Motor neuron (in vitro differentiated cells): ENCODE measurements around the gene ETFDH. TPM values are rescaled to one million over a fixed set of nuclear protein-coding genes. Genes with fewer than 3 reads are reported as not detected.
"Not testable (repeated sequence)": the region's sequence is repeated elsewhere in the genome, so short reads cannot be mapped to it uniquely, and the experiment has no call there.

ENCODE experiments used
- ATAC-seq, 8 experiments: fragments of 200-7000 bp; cut with Tn5 transposase; replicated peaks in 6 of 8; 2 replicates each; pipeline ENCODE4 v1.8.0; 2021; ENCODE audit warnings: mild to moderate bottlenecking in 8 of 8, moderate library complexity in 8 of 8
- H3K27ac ChIP-seq, 2 donors: fragments of 250-450 bp; sonication (Bioruptor Pico); 2 replicates each; pipeline ENCODE4 v1.9.0; 2021; ENCODE audit warnings: antibody characterized with exemption in 2 of 2, mild to moderate bottlenecking in 2 of 2, moderate library complexity in 1 of 2
- H3K4me1 ChIP-seq, 2 donors: fragments of 250-450 bp; sonication (Bioruptor Pico); replicated peaks in 1 of 2; 2 replicates each; pipeline ENCODE4 v1.6.1; 2021; ENCODE audit warnings: antibody characterized with exemption in 2 of 2, mild to moderate bottlenecking in 2 of 2, moderate library complexity in 1 of 2
- H3K4me3 ChIP-seq, 5 donors: fragments of 250-450 bp; sonication (Bioruptor Pico); 2 replicates each; pipeline ENCODE4 v1.9.0; 2021; ENCODE audit warnings: antibody characterized with exemption in 5 of 5, mild to moderate bottlenecking in 5 of 5, moderate library complexity in 4 of 5
- WGBS, 10 experiments: fragments of 450-650 bp; shearing (Covaris generic); methylation state at CpG; one replicate each; pipeline ENCODE4 v1.0.0; 2022; 5-methylcytosine and 5-hydroxymethylcytosine counted together
- in situ Hi-C, 9 experiments: fragments of 400-800 bp; cut with MboI; loops; one replicate each; pipeline ENCODE4 v1.15.0; 2021; ENCODE audit warnings: low sequenced_read_pairs in 9 of 9, low pct_unique_long_range_greater_than_20kb in 2 of 9; ENCODE audit not compliant: unreplicated experiment in 9 of 9
- total RNA-seq, 8 experiments: library from RNA; unstranded; fragments of 300-600 nt; gene quantifications; 2 replicates each; pipeline versions ENCODE4 v1.2.3 to v1.2.4, GENCODE V29; 2022

Gene ETFDH
- total RNA-seq, result 10 to 100 TPM in 7 of 8 experiments, 1 to 10 TPM in 1; 8.1 to 28.9 (median 22.5) TPM

DNA sequence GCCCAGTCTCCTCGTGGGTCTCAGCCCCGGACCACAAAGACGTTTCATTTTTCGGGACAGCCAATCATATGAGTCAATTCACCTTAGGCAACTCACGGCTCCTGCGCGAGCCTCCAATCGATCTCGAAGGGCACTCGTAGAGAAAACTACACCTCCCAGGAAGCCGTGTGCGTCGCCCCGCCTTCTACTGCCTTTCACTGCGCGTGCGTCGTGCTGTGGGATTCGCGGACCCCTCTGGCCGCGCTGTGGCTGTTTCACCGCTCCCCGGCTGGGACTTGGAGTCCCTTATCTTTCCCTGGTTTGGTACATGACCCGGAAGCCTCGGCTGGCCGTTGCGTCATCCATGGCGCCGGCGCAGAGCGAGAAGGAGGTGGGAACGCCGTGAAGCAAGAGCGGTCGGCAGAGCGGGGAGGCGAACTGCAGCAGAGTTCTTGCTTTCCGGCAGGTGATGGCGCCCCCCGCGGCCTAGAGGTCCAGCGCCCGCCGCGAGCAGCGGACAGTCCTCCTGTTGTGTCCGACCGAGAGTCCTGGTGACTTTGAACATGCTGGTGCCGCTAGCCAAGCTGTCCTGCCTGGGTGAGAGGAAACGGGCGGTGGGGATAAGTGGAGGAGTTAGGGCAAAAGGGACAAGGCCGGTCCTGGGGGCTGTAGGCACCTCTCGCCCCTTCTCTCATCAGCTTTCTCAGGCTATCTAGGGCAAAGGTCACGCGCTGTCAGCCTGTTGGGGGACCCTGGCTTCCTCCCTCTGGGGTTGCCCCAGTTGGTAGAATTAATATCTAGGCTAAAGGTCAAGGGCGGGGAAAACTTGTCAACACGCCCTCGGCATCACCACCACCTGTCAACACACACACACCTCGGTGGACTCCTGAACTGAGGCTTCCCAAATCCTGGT is at the start of gene ETFDH:
Gene ETFDH, plus strand, starts transcription at position 382 of the 892 bp plus-strand sequence. Its CDS starts 161 bp downstream, at position 543.
- WGBS, 10 experiments, result 0 to 2% (median 0%) methylated on average over 2 to 21 of the region's 60 CpGs; no CpG with 5 or more reads in 3 of the 10 experiments
- peaks cover 3 to 12% of the 10 kb centered on the region in 2 donors for H3K4me1 ChIP-seq
- peak within 1 kb of the TSS; percentile 59 to 87 (median 74) for H3K4me3 ChIP-seq
- peak; percentile 85 to 93 (median 90) for ATAC-seq
- in situ Hi-C loops, result no loop called here
- H3K27ac ChIP-seq, result peak within 1 kb of the TSS; percentile 61 to 85

DNA sequence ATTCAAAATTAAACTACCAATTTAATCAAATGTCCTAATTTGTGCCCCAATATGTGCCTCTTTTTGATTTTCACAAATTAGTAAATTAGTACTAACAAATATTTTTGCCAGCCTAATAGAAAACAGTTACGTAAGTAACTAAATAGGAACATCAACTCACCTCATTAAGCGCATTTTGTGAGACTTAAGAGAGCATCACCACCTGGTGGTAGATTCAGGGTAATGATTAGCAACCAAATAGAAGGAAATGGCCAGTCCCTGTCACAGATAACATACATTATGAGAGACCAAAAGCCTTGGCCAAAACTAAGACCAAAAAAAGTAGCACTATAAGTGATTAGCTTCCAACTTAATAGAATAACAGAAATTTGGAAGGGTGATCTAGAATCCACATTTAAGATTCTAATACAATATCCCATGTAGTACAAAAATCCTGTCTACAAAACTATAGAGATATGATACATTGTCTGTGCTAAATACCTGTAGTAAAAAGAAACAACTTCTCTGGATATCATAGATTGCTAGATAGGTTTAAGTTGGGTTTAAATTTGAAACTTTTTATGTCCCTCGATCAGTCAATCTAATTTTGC is 47.1 kb upstream of the ETFDH start:
- Histone ChIP-seq H3K4me3 (no peak overlapping the region), H3K27ac (no peak overlapping the region), H3K4me1 (peaks cover 0 to 8% of the 10 kb centered on the region in 2 donors)
- peak in 5 of 8 experiments; percentile 54 to 64 (median 61) for ATAC-seq
- 0 to 56% (median 29%) methylated on average over 1 to 3 of the region's 3 CpGs for WGBS, 10 experiments
- in situ Hi-C loops, result loop anchor here in 7 of 9 experiments (10.0 to 25.0 kb wide), 5 partner anchors 220 to 613 kb away; no protein-coding TSS in a partner anchor

DNA sequence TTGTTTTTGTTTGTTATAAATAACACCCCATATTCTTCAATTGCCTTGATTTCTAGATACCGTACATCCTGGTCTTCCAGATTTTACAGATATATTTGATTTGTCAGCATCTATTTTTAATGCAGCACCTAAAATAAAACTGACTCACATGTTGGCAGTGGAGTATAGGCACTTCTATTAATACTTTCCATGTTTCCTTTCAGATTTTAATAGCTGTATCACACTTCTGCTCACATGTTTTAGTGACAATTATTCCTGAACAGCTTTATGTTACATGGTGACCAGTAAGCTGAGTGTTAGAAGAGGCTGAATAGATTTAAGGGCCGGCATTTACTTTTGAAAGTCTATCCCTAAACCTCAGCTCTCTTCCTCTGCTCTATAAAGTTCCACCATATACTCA is 46.6 kb upstream of the ETFDH start:
- in situ Hi-C loops, result loop anchor here in 5 of 9 experiments (10.0 to 25.0 kb wide), 4 partner anchors 221 to 371 kb away; no protein-coding TSS in a partner anchor
- no peak overlapping the region for H3K27ac ChIP-seq
- H3K4me1 ChIP-seq, result peaks cover 0 to 8% of the 10 kb centered on the region in 2 donors
- no peak overlapping the region for H3K4me3 ChIP-seq
- WGBS, 10 experiments, result 33 to 100% (median 61%) methylated on average over 1 to 2 of the region's 2 CpGs
- ATAC-seq, result no peak

DNA sequence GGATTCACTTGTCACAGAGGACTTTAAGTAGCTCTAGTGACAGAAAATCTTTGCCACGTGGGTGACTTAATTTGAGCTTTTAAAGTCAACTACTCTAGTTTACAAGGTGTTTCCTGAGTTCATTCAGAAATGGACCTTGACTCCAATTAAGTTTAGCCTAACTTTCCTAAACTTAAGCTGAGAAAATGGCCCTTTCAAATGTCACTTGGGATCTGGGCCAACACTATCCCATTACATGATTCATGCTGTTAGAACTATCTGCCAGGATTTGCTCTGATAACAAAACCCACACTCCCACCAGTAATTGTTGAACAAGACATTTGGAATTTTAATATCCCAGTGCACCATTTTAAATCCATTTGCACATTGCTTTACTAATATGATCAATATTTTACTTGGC is 41.2 kb upstream of the ETFDH start:
- 0 to 100% (median 60%) methylated on average over 1 of the region's 1 CpG; no CpG with 5 or more reads in 3 of the 10 experiments for WGBS, 10 experiments
- no peak overlapping the region for H3K4me3 ChIP-seq
- in situ Hi-C loops, result loop anchor here in 2 of 9 experiments (25.0 kb wide), 1 partner anchor 369 kb away; no protein-coding TSS in a partner anchor
- no peak for ATAC-seq
- no peak overlapping the region for H3K27ac ChIP-seq
- peaks cover 0 to 8% of the 10 kb centered on the region in 2 donors for H3K4me1 ChIP-seq

DNA sequence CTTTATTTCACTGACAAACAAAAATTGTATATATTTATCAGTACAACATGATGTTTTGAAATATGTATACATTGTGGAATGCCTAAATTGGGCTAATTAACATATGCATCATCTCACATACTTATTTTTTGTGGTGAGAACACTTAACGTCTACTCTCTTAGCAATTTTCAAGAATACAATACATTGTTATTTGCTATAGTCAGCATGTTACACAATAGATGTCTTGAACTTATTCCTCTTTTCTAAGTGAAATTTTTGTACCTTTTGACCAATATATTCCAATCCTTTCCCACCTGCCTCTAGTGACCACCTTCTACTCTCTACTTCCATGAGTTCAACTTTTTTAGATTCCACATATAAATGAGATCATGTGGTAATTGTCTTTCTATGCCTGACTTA is 35.5 kb upstream of the ETFDH start:
- WGBS, 10 experiments, result 29 to 100% (median 66%) methylated on average over 1 of the region's 1 CpG; no CpG with 5 or more reads in 4 of the 10 experiments
- no peaks in the 10 kb centered on the region for H3K4me1 ChIP-seq
- H3K4me3 ChIP-seq, result no peak overlapping the region
- ATAC-seq, result no peak
- H3K27ac ChIP-seq, result no peak overlapping the region
- in situ Hi-C loops, result loop anchor here in 2 of 9 experiments (25.0 kb wide), 1 partner anchor 374 kb away; no protein-coding TSS in a partner anchor

DNA sequence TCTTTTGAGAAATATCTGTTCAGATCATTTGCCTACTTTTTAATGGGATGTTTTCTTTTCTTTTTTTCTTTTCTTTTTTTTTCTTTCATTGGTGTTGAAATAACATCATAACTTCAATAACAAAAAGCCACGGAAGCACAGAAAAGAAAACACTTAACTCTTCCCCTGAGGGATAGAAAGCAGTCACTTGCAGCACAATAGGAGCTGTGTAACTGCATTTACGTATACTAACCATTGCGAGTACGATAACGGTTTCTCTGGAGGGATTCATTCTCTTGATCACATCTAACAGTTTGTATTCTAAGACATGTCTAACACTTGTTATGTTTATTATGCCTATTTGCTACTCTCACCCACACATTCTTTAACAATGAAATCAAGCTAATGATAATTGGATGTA is 27.7 kb upstream of the ETFDH start:
- ATAC-seq, result no peak
- Histone ChIP-seq H3K4me1 (no peaks in the 10 kb centered on the region), H3K27ac (no peak overlapping the region), H3K4me3 (no peak overlapping the region)
- in situ Hi-C loops, result loop anchor here in 2 of 9 experiments (25.0 kb wide), 1 partner anchor 382 kb away; no protein-coding TSS in a partner anchor
- WGBS, 10 experiments, result 14 to 95% (median 74%) methylated on average over 1 to 5 of the region's 5 CpGs

DNA sequence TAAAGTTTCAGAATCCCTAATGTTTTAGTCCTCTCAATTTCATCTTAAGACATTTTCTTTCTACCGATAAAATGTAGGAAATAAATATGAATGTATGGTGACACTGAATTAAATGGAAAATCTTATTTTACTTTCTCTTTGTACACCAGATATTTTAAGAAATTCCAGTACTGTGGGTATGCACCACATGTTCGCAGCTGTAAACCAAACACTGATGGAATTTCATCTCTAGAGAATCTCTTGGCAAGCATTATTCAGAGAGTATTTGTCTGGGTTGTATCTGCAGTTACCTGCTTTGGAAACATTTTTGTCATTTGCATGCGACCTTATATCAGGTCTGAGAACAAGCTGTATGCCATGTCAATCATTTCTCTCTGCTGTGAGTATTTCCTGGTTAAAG is 27.3 kb upstream of the ETFDH start:
- 23 to 100% (median 83%) methylated on average over 2 to 3 of the region's 3 CpGs; no CpG with 5 or more reads in 1 of the 10 experiments for WGBS, 10 experiments
- in situ Hi-C loops, result loop anchor here in 2 of 9 experiments (25.0 kb wide), 1 partner anchor 382 kb away; no protein-coding TSS in a partner anchor
- no peak for ATAC-seq
- Histone ChIP-seq H3K4me1 (no peaks in the 10 kb centered on the region), H3K4me3 (no peak overlapping the region), H3K27ac (no peak overlapping the region)

DNA sequence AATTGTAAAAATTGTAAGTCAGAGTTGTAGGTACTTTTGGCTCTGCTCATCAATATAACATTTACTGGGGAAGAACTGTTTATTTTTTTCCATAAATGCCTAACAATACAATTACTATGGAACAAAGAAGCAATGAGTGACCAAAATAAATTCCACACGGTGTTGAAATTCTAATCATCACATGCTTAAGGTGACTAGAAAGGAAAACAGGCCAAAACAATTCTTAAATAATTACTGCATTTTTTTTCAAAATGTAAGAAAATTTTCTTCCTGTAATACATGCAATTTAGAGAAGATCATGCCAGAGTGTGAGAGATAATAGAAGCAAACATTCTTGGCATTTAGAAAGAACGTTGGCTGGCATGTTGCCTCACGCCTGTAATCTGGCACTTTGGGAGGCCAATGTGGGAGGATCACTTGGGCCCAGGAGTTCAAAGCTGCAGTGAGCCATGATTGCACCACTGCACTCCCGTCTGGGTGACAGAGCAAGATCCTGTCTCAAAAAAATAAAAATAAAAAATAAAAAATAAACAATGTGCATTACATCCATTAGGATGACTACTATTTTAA is 22.9 kb upstream of the ETFDH start:
- no peak for ATAC-seq
- 10 to 93% (median 77%) methylated on average over 1 to 4 of the region's 4 CpGs for WGBS, 10 experiments
- in situ Hi-C loops, result loop anchor here in 2 of 9 experiments (25.0 kb wide), 1 partner anchor 387 kb away; no protein-coding TSS in a partner anchor
- no peak overlapping the region for H3K27ac ChIP-seq
- no peaks in the 10 kb centered on the region for H3K4me1 ChIP-seq
- no peak overlapping the region for H3K4me3 ChIP-seq

DNA sequence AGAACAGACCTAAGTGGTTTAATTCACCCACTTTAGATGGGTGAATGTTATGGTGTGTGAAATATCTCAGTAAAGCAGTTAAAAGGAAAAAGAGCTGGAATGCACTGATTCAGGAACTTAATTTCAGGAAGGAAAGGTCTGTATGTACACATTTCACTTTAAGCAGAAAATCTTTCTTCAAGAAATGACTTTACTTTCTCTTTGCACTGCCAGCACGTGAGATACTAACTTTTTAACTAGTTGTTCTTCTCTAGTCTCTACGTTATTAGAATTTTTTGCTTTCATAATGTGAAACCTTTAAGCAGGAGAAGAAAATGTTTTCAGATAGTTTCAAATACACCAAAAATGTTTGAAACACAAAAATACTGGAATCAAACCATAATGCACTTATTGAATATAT is 19.2 kb upstream of the ETFDH start:
- H3K4me1 ChIP-seq, result no peaks in the 10 kb centered on the region
- no peak for ATAC-seq
- WGBS, 10 experiments, result 6 to 100% (median 79%) methylated on average over 1 to 2 of the region's 2 CpGs; no CpG with 5 or more reads in 2 of the 10 experiments
- H3K4me3 ChIP-seq, result no peak overlapping the region
- no peak overlapping the region for H3K27ac ChIP-seq
- in situ Hi-C loops, result no loop called here

DNA sequence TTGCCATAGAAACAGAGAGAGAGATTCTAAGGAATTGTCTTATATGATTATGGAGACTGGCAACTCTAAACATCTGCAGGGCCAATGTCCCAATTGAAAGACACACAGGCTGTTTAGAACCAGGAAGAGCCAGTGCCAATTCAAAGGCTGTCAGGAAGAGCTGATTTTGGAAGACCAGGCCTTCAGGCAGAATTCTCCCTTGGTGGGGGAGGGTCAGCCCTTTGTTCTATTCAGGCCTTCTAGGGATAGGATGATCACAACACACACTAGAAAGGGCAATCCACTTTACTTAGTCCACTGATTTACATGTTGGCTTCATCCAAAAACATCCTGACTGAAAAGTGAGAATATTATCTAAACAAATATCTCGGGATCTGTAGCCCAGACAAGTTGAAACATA is 15.7 kb upstream of the ETFDH start:
- ATAC-seq, result no peak
- H3K4me3 ChIP-seq, result no peak overlapping the region
- H3K27ac ChIP-seq, result no peak overlapping the region
- in situ Hi-C loops, result no loop called here
- H3K4me1 ChIP-seq, result no peaks in the 10 kb centered on the region
- WGBS, 10 experiments, result 0 to 100% (median 80%) methylated on average over 1 of the region's 1 CpG; no CpG with 5 or more reads in 3 of the 10 experiments

DNA sequence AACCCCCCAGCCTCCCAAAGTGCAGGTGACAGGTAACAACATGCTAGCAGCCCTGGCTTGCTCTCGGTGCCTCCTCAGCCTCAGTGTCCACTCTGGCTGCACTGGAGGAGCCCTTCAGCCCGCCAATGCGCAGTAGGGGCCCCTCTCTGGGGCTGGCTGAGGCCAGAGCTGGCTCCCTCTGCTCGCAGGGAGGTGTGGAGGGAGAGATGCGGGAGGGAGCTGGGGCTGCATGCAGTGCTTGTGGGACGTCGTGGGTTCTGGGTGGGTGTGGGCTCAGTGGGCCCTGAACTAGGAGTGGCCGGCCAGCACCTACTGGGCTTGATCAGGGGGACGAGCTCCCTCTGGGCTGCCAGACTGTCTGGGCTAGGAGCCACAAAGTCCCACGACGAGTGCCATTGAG is 14.8 kb upstream of the ETFDH start:
- Histone ChIP-seq H3K27ac (no peak overlapping the region), H3K4me3 (no peak overlapping the region), H3K4me1 (no peaks in the 10 kb centered on the region)
- 80 to 100% (median 89%) methylated on average over 1 to 4 of the region's 11 CpGs; no CpG with 5 or more reads in 7 of the 10 experiments for WGBS, 10 experiments
- no peak for ATAC-seq
- in situ Hi-C loops, result no loop called here

DNA sequence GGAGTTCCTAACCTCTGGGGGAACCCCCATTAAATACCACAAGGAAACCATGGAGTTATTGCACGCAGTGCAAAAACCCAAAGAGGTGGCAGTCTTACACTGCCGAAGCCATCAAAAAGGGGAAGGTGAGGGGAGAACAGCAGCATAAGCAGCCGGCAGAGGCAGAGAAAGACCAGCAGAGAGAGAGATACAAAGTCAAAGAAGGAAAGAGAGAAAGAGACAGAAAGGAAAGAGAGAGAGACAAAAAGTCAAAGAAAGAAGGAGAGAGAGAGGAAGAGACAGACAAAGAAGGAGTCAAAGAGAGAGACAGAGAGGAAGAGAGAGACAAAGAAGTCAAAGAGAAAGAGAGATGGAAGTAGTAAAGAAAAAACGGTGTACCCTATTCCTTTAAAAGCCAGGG is 8.8 kb upstream of the ETFDH start:
- H3K27ac ChIP-seq, H3K4me3 ChIP-seq, H3K4me1 ChIP-seq, in situ Hi-C loops, ATAC-seq: not testable (repeated sequence)
- 0 to 100% (median 75%) methylated on average over 1 to 4 of the region's 4 CpGs; no CpG with 5 or more reads in 1 of the 10 experiments for WGBS, 10 experiments
